K562 (cell line): ENCODE results near the gene C10orf105.

Experiments used
- HIVEP1 ChIP-seq: fragments of 250-450 bp; sonication (Bioruptor Pico); IDR thresholded peaks from 2 replicates; pipeline ENCODE4 v1.4.0; 2020; ENCODE audit warnings: mild to moderate bottlenecking
- NRF1 ChIP-seq, 2 experiments: fragments of 450-650 bp; IDR thresholded peaks in 1 of 2; conservative IDR thresholded peaks in 1 of 2; 2 replicates each; pipeline ENCODE4 v1.6.1; 2014; ENCODE audit warnings: mild to moderate bottlenecking in 2 of 2
- RCOR1 ChIP-seq, 2 experiments: IDR thresholded peaks; 2 replicates each; pipeline ENCODE4 v1.6.1; 2012; ENCODE audit warnings: low read depth in 2 of 2, low read length in 2 of 2, borderline replicate concordance in 1 of 2, improper control_type of control experiment in 1 of 2
- SIN3A ChIP-seq, 2 experiments: fragments of 150-350 bp in 1 of 2; IDR thresholded peaks; 2 replicates each; pipeline ENCODE4 v1.6.1; 2011 to 2016; ENCODE audit warnings: borderline replicate concordance in 2 of 2, low read depth in 2 of 2, low read length in 2 of 2, mild to moderate bottlenecking in 2 of 2, moderate library complexity in 2 of 2; ENCODE audit not compliant: control insufficient read depth in 1 of 2
- TF ChIP-seq, protein P1 (sequence below), 3 experiments: IDR thresholded peaks in 2 of 3; conservative IDR thresholded peaks in 1 of 3; 2 replicates each; pipeline ENCODE4 v1.5.1; 2011 to 2012; ENCODE audit warnings: low read length in 3 of 3, mild to moderate bottlenecking in 3 of 3, control low read depth in 2 of 3, improper control_type of control experiment in 1 of 3, inconsistent platforms in 1 of 3, low read depth in 1 of 3, mixed read lengths in 1 of 3, moderate library complexity in 1 of 3; ENCODE audit not compliant: insufficient read depth in 2 of 3

DNA sequence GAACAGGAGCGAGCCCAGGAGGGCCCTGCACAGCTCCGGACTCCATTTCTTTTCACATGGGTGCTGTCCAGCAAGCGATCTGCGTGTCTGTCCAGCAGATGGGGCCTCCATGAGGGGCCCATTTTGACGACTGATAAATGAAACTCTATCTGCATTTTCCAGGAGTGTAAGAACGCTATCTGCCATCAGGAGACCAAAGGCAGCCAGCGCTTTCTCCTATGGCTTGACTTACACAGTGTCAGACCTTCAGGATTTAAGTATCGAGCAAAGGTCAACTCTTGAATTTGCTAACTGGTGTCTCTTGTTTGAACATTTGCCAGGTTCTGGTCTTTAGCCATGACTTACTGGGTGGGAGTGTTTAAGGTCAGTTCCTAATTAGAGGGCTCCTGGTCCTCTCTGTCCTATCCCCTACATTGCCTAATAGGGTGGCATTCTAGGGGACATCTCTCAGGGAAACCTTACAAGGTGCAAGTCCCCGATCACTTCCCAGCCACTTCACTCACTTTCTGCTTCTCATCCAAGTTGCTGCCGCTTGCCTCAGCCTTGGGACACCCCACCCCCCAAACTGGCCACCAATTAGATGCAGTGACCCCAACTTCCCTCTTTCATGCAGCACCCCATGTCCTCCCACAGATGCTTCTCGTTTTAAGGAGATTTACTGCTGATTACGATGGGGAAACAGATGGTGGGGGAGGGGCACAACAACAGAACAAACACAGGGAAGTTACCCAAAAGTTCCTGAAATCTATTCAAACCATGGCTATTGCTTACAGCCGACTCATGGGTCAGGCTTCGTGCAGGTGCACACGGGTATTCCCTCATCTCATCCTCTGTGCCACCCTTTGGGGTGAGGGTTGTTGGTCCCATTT, 33.7 kb upstream of the C10orf105 start:
- peak; percentile 46 to 93; a peak in 2 of 4 replicates for TF ChIP-seq RCOR1 (IDR thresholded peaks at IDR 0.05; ENCODE audit: borderline replicate concordance in 1 of 2, low read depth in 2 of 2, low read length in 2 of 2)
- TF ChIP-seq, protein P1, sequence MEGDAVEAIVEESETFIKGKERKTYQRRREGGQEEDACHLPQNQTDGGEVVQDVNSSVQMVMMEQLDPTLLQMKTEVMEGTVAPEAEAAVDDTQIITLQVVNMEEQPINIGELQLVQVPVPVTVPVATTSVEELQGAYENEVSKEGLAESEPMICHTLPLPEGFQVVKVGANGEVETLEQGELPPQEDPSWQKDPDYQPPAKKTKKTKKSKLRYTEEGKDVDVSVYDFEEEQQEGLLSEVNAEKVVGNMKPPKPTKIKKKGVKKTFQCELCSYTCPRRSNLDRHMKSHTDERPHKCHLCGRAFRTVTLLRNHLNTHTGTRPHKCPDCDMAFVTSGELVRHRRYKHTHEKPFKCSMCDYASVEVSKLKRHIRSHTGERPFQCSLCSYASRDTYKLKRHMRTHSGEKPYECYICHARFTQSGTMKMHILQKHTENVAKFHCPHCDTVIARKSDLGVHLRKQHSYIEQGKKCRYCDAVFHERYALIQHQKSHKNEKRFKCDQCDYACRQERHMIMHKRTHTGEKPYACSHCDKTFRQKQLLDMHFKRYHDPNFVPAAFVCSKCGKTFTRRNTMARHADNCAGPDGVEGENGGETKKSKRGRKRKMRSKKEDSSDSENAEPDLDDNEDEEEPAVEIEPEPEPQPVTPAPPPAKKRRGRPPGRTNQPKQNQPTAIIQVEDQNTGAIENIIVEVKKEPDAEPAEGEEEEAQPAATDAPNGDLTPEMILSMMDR (IDR thresholded peaks at IDR 0.05 in 2 of 3, conservative IDR thresholded peaks at IDR 0.05 in 1 of 3; ENCODE audit: insufficient read depth in 2 of 3, low read depth in 1 of 3, low read length in 3 of 3): peak; percentile 32 to 46 (median 35); a peak in 4 of 6 replicates
- peak; percentile 18; the same call in 1 of the 2 replicates for TF ChIP-seq HIVEP1 (CRISPR knock-in tag)
- no peak; a peak in 2 of 4 replicates for TF ChIP-seq NRF1 (conservative IDR thresholded peaks at IDR 0.05 in 1 of 2, IDR thresholded peaks at IDR 0.05 in 1 of 2)
- TF ChIP-seq SIN3A (IDR thresholded peaks at IDR 0.05; ENCODE audit: borderline replicate concordance in 2 of 2, control insufficient read depth in 1 of 2, low read depth in 2 of 2, low read length in 2 of 2): no peak
